Bronchial epithelial cell (primary cell): ENCODE data around the gene TBC1D10A. TPM values are rescaled to one million over a fixed set of nuclear protein-coding genes. Genes with fewer than 3 reads are reported as not detected.

Source experiments
- DNase-seq: peaks from one replicate; pipeline ENCODE4 v3.0.0-alpha.2; 2010; ENCODE audit warnings: low read depth
- FAIRE-seq: peaks from 2 replicates; lab custom pipeline; 2011; peaks lifted over from hg19 to GRCh38; lab: Jason Lieb, UNC
- H3K27me3 ChIP-seq: 2 replicates; pipeline ENCODE4 v1.5.1; 2011; ENCODE audit warnings: low read length; ENCODE audit not compliant: control insufficient read depth, insufficient read depth
- H3K36me3 ChIP-seq: 2 replicates; pipeline ENCODE4 v1.5.1; 2011; ENCODE audit warnings: low read length; ENCODE audit not compliant: control insufficient read depth, insufficient read depth
- H3K4me3 ChIP-seq: 2 replicates; pipeline ENCODE4 v1.5.1; 2011; ENCODE audit warnings: mild to moderate bottlenecking, low read depth, low read length, control low read depth
- total RNA-seq: library from RNA; depleted of rRNA; stranded (reverse); fragments of >200 nt; gene quantifications from 2 replicates; pipeline ENCODE4 v1.2.1, GENCODE V29; 2014
- TF ChIP-seq, protein P1 (sequence below): IDR thresholded peaks from 2 replicates; pipeline ENCODE4 v1.5.1; 2011; ENCODE audit warnings: mild to moderate bottlenecking, moderate library complexity, low read length, control low read depth, inconsistent platforms; ENCODE audit not compliant: insufficient read depth, severe bottlenecking

Gene TBC1D10A
- total RNA-seq, 1 donor from 2014 or later = 6.6 TPM

- H3K27me3 ChIP-seq = no peaks in the 10 kb centered on the region
- H3K4me3 ChIP-seq = no peak overlapping the region
- H3K36me3 ChIP-seq = peaks cover 1% of the 10 kb centered on the region
- DNase-seq (no peak), FAIRE-seq (no peak)
- TF ChIP-seq, protein P1, sequence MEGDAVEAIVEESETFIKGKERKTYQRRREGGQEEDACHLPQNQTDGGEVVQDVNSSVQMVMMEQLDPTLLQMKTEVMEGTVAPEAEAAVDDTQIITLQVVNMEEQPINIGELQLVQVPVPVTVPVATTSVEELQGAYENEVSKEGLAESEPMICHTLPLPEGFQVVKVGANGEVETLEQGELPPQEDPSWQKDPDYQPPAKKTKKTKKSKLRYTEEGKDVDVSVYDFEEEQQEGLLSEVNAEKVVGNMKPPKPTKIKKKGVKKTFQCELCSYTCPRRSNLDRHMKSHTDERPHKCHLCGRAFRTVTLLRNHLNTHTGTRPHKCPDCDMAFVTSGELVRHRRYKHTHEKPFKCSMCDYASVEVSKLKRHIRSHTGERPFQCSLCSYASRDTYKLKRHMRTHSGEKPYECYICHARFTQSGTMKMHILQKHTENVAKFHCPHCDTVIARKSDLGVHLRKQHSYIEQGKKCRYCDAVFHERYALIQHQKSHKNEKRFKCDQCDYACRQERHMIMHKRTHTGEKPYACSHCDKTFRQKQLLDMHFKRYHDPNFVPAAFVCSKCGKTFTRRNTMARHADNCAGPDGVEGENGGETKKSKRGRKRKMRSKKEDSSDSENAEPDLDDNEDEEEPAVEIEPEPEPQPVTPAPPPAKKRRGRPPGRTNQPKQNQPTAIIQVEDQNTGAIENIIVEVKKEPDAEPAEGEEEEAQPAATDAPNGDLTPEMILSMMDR = no peak
These were observed 20.1 kb downstream of the TBC1D10A start for GRCh38 chr22:30306627-30307011.

- FAIRE-seq = no peak
These were observed 20.7 kb downstream of the TBC1D10A start for GRCh38 chr22:30305906-30306626.

DNA sequence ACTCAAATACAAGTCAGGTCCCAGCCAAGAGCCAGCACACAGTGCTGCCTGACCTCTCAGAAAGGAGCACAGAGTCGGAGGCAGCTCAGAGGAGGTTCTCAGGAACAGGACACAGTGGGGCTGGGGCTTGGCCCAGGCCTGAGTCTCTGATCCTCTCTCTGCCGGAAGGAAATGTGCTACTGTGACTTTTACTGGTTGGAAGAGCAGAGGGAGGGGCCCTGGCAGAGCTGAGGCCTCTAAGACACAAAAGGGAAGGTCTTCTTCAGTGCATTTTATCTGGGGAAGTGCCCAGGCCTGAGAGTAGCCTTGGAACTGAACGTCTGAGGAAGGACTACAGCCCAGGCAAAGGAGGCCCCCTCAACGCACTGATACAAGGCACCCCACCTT is 21.2 kb downstream of the TBC1D10A start:
- no peak for FAIRE-seq
- peaks cover 5% of the 10 kb centered on the region for H3K36me3 ChIP-seq
- no peak overlapping the region for H3K4me3 ChIP-seq

More at GRCh38 chr22:30305906-30306626, 20.7 kb downstream of the TBC1D10A start:
- TF ChIP-seq, protein P1 = no peak
- peaks cover 3% of the 10 kb centered on the region for H3K36me3 ChIP-seq
- H3K27me3 ChIP-seq = no peaks in the 10 kb centered on the region
- peak; percentile 42 for DNase-seq
- no peak overlapping the region for H3K4me3 ChIP-seq

DNA sequence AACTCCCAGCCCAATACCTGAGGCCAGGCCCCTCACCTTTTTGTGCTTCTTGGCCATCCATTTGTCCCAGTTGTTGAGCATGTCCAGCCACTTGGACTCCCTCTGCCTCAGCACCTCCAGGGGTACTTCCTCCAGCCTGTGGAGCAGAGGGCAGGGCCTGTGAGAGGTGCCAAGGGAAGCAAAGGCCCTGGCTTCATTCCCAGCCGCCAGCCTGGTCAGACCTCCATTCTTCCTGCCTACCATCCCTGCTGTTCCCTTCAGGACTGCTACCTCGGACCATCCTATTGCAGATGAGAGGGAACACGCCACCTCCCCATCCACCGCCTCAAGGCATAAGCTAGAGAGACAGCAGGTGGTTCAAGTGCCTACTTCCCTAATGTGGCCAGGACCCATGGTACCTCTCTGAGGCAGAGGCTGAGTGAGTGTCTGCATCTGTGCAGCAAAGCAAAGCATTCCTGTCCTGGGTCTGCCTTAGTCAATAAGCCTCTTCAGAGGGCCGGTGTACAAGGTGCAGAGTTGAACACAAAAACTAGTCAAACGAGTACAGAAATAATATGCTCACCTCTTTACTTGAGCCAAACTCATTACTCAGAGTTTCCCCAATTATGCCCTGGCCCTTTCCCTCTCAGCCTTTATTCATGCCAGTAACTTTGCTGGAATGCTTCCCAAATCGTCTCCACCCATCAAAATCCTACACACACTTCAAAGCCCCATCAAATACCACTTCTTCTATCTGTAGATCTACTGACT is 22.1 kb downstream of the TBC1D10A start:
- no peak overlapping the region for H3K4me3 ChIP-seq
- H3K36me3 ChIP-seq = peaks cover 5% of the 10 kb centered on the region
- TF ChIP-seq, protein P1 = no peak
- peak; percentile 78 for DNase-seq
- H3K27me3 ChIP-seq = no peaks in the 10 kb centered on the region
- FAIRE-seq = peak; percentile 7

More for the DNA sequence above, 21.2 kb downstream of the TBC1D10A start:
- TF ChIP-seq, protein P1 = no peak
- DNase-seq = no peak
- no peaks in the 10 kb centered on the region for H3K27me3 ChIP-seq

- FAIRE-seq = no peak
- TF ChIP-seq, protein P1 = no peak
- peak; percentile 29 for DNase-seq
- Histone ChIP-seq H3K27me3 (no peaks in the 10 kb centered on the region), H3K36me3 (peaks cover 5% of the 10 kb centered on the region), H3K4me3 (no peak overlapping the region)
These were observed 24.0 kb downstream of the TBC1D10A start for GRCh38 chr22:30302810-30303138.
